AG04449 (cell line): Measurements from ENCODE around the gene JUND.

Experiments
- CTCF ChIA-PET: fragments of 350-600 bp; formaldehyde crosslinking; extraction: SDS; loops from one replicate; lab custom pipeline; 2021; ENCODE audit warnings: antibody characterized with exemption; lab: Yijun Ruan, JAX
- POLR2A ChIA-PET: fragments of 400-600, 350-600 bp; formaldehyde crosslinking; extraction: SDS; loops from one replicate; lab custom pipeline; 2020; ENCODE audit warnings: antibody characterized with exemption, inconsistent platforms; lab: Yijun Ruan, JAX
- DNase-seq: peaks from one replicate; pipeline ENCODE4 v3.0.0-alpha.2; 2010; ENCODE audit warnings: low read depth, low spot score
- H3K4me3 ChIP-seq: 2 replicates; pipeline ENCODE4 v1.5.1; 2011; ENCODE audit warnings: low read depth, mild to moderate bottlenecking, control low read depth, low read length
- CTCF ChIP-seq: IDR thresholded peaks from one replicate; pipeline ENCODE4 v1.5.1; 2011; ENCODE audit warnings: mild to moderate bottlenecking, moderate library complexity, low read length, control low read depth, inconsistent platforms; ENCODE audit not compliant: insufficient read depth; ENCODE audit errors: missing control alignments

The JUND gene

GRCh38 chr19:18279266-18279515 lies 2.2 kb downstream of the JUND start:
- no peak for TF ChIP-seq CTCF
- H3K4me3 ChIP-seq: peak overlapping the region; percentile 94
- no peak for DNase-seq
- POLR2A ChIA-PET: interaction anchor here (0.9 to 6.9 kb wide), 10 partner anchors 10 to 108 kb away, joined by 3 to 146 read pairs (median 20); partner anchors contain the start of genes GDF15, LSM4 and MPV17L2
- CTCF ChIA-PET: interaction anchor here (0.7 to 9.8 kb wide), 51 partner anchors 10 to 208 kb away, joined by 3 to 321 read pairs (median 6); partner anchors contain the start of genes LSM4, MPV17L2, PDE4C and PGPEP1

GRCh38 chr19:18278521-18279265 lies 2.7 kb downstream of the JUND start:
- no peak for DNase-seq
- peak overlapping the region; percentile 94 for H3K4me3 ChIP-seq
- POLR2A ChIA-PET: interaction anchor here (0.9 to 6.9 kb wide), 9 partner anchors 13 to 109 kb away, joined by 3 to 146 read pairs (median 18); partner anchors contain the start of genes GDF15, LSM4 and MPV17L2
- CTCF ChIA-PET: interaction anchor here (0.7 to 9.8 kb wide), 51 partner anchors 8 to 207 kb away, joined by 3 to 321 read pairs (median 6); partner anchors contain the start of genes LSM4, MPV17L2, PDE4C and PGPEP1
- peak; percentile 27 for TF ChIP-seq CTCF

GRCh38 chr19:18274781-18275356 lies 6.6 kb downstream of the JUND start:
- no peak for DNase-seq
- CTCF ChIA-PET: interaction anchor here (0.7 to 9.8 kb wide), 9 partner anchors 21 to 162 kb away, joined by 3 to 321 read pairs (median 5); partner anchors contain the start of gene LSM4
- POLR2A ChIA-PET: interaction anchor here (0.8 to 2.4 kb wide), 4 partner anchors 12 to 70 kb away, joined by 3 to 10 read pairs (median 8); no protein-coding TSS in a partner anchor
- no peak overlapping the region for H3K4me3 ChIP-seq
- TF ChIP-seq CTCF: no peak

GRCh38 chr19:18274219-18274780 lies 7.1 kb downstream of the JUND start, which contains the start of gene IQCN:
TSS of gene IQCN (minus strand) at chr19:18274452. CDS start at chr19:18269478, 4,974 bp downstream.
- POLR2A ChIA-PET: interaction anchor here (1.1 to 2.4 kb wide), 3 partner anchors 11 to 43 kb away, joined by 4 to 8 read pairs (median 7); no protein-coding TSS in a partner anchor
- no peak within 1 kb of the TSS for H3K4me3 ChIP-seq

GRCh38 chr19:18273561-18274218 lies 7.7 kb downstream of the JUND start:
- TF ChIP-seq CTCF: no peak
- no peak overlapping the region for H3K4me3 ChIP-seq
- CTCF ChIA-PET: interaction anchor here (0.7 to 9.8 kb wide), 5 partner anchors 21 to 160 kb away, joined by 3 to 321 read pairs (median 3); no protein-coding TSS in a partner anchor
- no peak for DNase-seq
- POLR2A ChIA-PET: interaction anchor here (1.1 to 2.4 kb wide), 2 partner anchors 11 to 43 kb away, joined by 4 to 7 read pairs; no protein-coding TSS in a partner anchor

More at GRCh38 chr19:18274219-18274780, 7.1 kb downstream of the JUND start, which contains the start of gene IQCN:
- CTCF ChIA-PET: interaction anchor here (1.0 to 9.8 kb wide), 4 partner anchors 22 to 161 kb away, joined by 3 to 321 read pairs (median 6); no protein-coding TSS in a partner anchor
- TF ChIP-seq CTCF: no peak
- DNase-seq: no peak
